H1 (cell line): Measurements from ENCODE around the gene PFN3. TPM values are rescaled to one million over a fixed set of nuclear protein-coding genes. Genes with fewer than 3 reads are reported as not detected.

Experiments
- polyA plus RNA-seq, 7 experiments: library from polyadenylated mRNA; depleted of rRNA in 3 of 7; stranded (reverse) in 5 of 7; unstranded in 2 of 7; fragments of >200 nt in 5 of 7; fragments of 200-250 nt in 2 of 7; gene quantifications; 1 replicate in 5 of 7; 2 replicates in 1 of 7; 4 replicates in 1 of 7; pipeline versions ENCODE4 v1.2.1 to v1.2.3, GENCODE V29; 2011 to 2013; ENCODE audit warnings: missing spikeins in 2 of 7, mixed read lengths in 2 of 7
- total RNA-seq: library from RNA; stranded (reverse); fragmentation: NEBNext Ultra II Directional; extraction: Animal tissue kit (Norgen Biotek cat#: 25700); gene quantifications from 2 replicates; pipeline ENCODE4 v1.2.1, GENCODE V29; 2021
- TF ChIP-seq, protein P1 (sequence below): fragments of 300-600 bp; sonication (generic); IDR thresholded peaks from 2 replicates; pipeline ENCODE4 v1.7.1; 2012; ENCODE audit warnings: low read length, moderate library complexity, mild to moderate bottlenecking, inconsistent platforms; ENCODE audit not compliant: insufficient replicate concordance

The PFN3 gene
- total and polyA plus RNA-seq, 2 of the 8 experiments (the other 6 are each of a cell fraction or from before 2014, with no cell fraction given): not detected

- TF ChIP-seq, protein P1, sequence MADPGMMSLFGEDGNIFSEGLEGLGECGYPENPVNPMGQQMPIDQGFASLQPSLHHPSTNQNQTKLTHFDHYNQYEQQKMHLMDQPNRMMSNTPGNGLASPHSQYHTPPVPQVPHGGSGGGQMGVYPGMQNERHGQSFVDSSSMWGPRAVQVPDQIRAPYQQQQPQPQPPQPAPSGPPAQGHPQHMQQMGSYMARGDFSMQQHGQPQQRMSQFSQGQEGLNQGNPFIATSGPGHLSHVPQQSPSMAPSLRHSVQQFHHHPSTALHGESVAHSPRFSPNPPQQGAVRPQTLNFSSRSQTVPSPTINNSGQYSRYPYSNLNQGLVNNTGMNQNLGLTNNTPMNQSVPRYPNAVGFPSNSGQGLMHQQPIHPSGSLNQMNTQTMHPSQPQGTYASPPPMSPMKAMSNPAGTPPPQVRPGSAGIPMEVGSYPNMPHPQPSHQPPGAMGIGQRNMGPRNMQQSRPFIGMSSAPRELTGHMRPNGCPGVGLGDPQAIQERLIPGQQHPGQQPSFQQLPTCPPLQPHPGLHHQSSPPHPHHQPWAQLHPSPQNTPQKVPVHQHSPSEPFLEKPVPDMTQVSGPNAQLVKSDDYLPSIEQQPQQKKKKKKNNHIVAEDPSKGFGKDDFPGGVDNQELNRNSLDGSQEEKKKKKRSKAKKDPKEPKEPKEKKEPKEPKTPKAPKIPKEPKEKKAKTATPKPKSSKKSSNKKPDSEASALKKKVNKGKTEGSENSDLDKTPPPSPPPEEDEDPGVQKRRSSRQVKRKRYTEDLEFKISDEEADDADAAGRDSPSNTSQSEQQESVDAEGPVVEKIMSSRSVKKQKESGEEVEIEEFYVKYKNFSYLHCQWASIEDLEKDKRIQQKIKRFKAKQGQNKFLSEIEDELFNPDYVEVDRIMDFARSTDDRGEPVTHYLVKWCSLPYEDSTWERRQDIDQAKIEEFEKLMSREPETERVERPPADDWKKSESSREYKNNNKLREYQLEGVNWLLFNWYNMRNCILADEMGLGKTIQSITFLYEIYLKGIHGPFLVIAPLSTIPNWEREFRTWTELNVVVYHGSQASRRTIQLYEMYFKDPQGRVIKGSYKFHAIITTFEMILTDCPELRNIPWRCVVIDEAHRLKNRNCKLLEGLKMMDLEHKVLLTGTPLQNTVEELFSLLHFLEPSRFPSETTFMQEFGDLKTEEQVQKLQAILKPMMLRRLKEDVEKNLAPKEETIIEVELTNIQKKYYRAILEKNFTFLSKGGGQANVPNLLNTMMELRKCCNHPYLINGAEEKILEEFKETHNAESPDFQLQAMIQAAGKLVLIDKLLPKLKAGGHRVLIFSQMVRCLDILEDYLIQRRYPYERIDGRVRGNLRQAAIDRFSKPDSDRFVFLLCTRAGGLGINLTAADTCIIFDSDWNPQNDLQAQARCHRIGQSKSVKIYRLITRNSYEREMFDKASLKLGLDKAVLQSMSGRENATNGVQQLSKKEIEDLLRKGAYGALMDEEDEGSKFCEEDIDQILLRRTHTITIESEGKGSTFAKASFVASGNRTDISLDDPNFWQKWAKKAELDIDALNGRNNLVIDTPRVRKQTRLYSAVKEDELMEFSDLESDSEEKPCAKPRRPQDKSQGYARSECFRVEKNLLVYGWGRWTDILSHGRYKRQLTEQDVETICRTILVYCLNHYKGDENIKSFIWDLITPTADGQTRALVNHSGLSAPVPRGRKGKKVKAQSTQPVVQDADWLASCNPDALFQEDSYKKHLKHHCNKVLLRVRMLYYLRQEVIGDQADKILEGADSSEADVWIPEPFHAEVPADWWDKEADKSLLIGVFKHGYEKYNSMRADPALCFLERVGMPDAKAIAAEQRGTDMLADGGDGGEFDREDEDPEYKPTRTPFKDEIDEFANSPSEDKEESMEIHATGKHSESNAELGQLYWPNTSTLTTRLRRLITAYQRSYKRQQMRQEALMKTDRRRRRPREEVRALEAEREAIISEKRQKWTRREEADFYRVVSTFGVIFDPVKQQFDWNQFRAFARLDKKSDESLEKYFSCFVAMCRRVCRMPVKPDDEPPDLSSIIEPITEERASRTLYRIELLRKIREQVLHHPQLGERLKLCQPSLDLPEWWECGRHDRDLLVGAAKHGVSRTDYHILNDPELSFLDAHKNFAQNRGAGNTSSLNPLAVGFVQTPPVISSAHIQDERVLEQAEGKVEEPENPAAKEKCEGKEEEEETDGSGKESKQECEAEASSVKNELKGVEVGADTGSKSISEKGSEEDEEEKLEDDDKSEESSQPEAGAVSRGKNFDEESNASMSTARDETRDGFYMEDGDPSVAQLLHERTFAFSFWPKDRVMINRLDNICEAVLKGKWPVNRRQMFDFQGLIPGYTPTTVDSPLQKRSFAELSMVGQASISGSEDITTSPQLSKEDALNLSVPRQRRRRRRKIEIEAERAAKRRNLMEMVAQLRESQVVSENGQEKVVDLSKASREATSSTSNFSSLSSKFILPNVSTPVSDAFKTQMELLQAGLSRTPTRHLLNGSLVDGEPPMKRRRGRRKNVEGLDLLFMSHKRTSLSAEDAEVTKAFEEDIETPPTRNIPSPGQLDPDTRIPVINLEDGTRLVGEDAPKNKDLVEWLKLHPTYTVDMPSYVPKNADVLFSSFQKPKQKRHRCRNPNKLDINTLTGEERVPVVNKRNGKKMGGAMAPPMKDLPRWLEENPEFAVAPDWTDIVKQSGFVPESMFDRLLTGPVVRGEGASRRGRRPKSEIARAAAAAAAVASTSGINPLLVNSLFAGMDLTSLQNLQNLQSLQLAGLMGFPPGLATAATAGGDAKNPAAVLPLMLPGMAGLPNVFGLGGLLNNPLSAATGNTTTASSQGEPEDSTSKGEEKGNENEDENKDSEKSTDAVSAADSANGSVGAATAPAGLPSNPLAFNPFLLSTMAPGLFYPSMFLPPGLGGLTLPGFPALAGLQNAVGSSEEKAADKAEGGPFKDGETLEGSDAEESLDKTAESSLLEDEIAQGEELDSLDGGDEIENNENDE: no peak
Observed at GRCh38 chr5:177355868-177356168, 44.6 kb downstream of the PFN3 start (continued).
